WTC11 (cell line): ENCODE measurements around the gene CEP104.

Source experiments
- TCF7 ChIP-seq: sonication (generic); formaldehyde crosslinking; IDR thresholded peaks from 2 replicates; pipeline ENCODE4 v1.8.0; 2022; ENCODE audit warnings: mild to moderate bottlenecking, low read depth, missing genetic modification reagents, moderate library complexity
- ZNF416 ChIP-seq: fragments of 250-450 bp; sonication (Bioruptor Pico); IDR thresholded peaks from 2 replicates; pipeline ENCODE4 v1.9.0; 2021; ENCODE audit warnings: mild to moderate bottlenecking, inconsistent platforms

- no peak for TF ChIP-seq TCF7 (CRISPR knock-in tag)
- TF ChIP-seq ZNF416 (CRISPR knock-in tag), result no peak
These were observed 35.6 kb downstream of the CEP104 start for GRCh38 chr1:3821447-3821846.
